HG02943 (cell line): ENCODE results near the gene SLC9B2.
A peak's percentile ranks its signal among the peaks of the same experiment; 100 is the strongest.

Experiments used
- ATAC-seq: cut with Tn5 transposase; IDR thresholded peaks from one replicate; pipeline ENCODE4 v1.9.1; 2021; ENCODE audit warnings: mild to moderate bottlenecking, low read depth, moderate library complexity; ENCODE audit not compliant: unreplicated experiment

Gene SLC9B2

DNA sequence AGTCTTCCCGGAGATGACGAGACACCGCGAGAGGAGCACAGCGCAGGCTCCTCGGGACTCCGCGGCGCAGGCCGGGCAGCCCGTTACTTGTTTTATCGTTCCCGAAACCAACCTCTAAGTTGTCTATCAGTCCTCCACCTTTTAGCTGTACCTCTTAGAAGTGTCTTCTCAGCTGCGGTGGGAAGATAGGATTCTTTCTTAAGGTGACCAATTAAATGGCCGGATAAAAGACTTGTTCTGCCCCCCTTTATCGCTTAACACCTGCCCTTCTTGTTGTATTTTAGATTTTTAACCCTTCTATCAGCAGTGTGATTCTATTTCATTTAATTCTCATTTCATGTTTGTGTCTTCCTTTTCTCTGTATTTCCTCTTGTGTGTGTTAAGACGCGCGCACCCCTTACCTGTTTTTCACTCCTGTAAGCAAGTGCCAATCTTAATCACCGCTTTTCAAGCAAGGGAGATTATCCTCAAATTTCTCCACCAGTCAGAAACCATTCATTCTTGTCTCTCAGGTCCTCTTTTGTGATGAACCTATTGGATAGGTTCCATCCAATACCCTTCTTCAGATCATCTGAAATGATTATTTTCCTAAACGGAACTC lies at the start of gene SLC9B2:
TSS of gene SLC9B2 (minus strand) at position 15 of the 601 bp plus-strand sequence. CDS start 9,211 bp downstream, outside the sequence.
- peak; percentile 46 for ATAC-seq

DNA sequence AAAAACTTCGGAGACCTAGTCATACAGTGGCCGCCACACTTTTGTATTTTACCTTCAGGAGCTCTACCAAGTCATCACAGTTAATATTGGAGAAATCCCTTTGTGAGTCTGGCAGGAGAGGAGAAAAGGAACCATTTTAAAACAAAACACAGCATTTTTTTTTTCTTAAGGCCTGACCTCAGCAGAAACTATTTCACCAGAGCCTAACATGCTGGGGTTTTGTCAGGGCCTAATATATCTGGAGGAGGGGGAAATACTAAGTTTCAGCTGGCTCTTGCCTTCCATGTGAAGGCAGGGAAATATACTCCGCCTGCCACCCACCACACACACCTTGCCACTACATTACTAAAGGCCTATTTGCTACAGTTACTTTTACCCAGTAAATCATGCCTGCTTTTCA lies 49.6 kb upstream of the SLC9B2 start:
- no peak for ATAC-seq

DNA sequence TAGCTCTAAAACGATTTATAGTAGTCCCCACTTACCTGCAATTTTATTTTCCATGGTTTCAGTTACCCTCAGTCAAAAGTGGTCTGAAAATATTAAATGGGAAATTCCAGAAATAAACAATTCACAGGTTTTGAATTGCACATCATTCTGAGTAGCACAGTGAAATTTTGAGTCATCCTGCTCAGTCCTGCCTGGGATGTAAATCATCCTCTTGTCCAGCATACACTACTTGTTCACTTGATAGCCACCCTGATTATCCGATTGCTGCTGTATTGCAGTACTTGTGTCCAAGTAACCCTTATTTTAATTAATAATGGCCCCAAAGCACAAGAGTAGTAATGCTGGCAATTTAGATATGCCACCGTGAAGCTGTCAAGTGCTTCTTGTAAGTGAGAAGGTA lies 46.6 kb upstream of the SLC9B2 start:
- ATAC-seq: no peak

- ATAC-seq: no peak
These were observed 41.6 kb upstream of the SLC9B2 start for GRCh38 chr4:103118166-103118565.

DNA sequence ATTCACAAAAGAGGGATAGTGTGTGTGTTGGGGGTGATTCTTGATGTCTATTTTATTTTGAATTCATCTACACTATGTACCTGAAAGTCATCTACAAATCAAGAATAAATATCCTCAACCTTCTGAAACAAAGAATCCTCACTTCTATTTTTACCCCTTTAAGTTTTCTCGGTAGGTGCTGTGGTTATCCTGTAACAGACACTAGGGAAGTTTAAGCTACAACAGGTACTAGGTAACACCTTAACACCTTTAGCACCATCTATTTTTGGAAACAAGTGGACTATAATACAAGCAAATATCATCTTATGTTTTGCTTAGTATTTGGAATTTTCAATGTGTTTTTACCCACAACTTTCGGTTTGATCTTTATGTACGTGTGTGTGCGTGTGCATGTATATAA lies 35.0 kb upstream of the SLC9B2 start:
- no peak for ATAC-seq

GRCh38 chr4:103108542-103108941 lies 32.0 kb upstream of the SLC9B2 start:
- ATAC-seq: no peak

DNA sequence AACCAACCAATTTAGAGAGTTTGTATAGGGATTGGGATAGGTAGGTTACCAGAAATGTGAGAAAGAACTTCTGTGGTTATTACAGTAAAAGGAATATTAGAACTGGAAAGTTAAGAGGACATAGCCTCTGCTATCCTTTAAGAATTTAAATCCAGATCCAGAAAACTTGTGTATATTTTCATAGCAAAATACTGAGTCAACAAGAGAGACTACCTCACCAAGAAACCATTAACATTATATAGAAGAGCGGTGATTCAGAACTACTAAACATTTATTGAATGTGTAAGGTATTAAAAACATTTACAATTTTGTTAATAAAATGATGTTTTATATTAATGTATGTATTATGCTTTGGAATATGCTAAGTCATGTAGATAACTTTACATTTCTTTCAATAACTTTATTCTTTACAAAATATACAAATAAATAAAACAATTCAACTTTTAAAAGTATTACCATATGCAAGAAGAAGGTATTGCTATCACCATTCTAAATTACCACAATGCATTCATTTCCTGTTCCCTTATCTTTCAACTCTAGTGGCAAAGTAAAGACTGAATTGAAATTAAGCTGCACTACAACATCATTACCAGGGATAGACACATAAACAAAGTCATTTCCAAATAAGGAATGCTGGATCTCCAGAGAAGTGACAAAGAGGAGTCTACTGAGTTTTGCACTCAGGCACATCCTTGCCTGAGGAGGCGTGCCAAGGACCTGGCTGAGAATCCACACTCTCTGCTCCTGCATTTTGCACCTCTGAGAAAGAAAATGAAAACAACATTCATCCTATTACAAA lies 29.2 kb upstream of the SLC9B2 start:
- ATAC-seq: no peak

DNA sequence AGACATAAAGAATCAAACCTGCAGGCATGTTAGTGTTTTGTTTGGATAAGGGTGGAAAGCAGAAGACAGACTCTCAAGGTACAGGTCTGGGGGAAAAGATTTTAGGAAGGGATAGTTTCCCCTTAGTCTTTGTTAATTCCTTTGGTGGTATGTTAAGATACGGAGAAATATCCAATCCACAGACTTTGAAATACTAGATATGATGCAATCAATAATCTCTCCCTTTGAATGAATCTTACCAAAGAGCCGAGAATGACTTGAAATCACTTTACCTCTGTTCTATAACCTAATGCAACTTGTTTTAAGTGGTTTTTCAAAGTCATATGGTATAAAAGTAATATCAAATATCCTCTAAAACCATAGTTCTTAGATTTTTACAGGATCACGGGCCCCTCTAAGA lies 28.3 kb upstream of the SLC9B2 start:
- ATAC-seq: no peak

DNA sequence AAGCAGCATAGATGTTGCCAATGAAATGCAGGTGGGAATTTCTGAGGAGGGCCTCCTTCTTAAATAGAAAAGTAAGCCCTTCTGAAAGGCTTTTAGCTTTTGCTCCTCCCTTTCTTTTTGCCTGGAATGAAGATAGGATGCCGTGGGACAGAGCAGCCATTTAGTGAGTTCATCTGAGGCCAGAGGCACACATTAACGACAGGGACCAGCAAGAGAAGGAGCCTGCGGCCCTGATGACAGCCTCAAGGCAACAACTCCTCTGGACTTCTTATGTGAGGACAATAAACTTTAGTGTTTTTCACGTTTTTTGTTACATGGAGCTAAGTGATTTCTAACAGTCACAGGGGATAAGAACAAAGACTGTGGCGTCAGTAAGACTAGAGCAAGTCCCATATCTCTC lies 24.1 kb upstream of the SLC9B2 start:
- ATAC-seq: no peak

DNA sequence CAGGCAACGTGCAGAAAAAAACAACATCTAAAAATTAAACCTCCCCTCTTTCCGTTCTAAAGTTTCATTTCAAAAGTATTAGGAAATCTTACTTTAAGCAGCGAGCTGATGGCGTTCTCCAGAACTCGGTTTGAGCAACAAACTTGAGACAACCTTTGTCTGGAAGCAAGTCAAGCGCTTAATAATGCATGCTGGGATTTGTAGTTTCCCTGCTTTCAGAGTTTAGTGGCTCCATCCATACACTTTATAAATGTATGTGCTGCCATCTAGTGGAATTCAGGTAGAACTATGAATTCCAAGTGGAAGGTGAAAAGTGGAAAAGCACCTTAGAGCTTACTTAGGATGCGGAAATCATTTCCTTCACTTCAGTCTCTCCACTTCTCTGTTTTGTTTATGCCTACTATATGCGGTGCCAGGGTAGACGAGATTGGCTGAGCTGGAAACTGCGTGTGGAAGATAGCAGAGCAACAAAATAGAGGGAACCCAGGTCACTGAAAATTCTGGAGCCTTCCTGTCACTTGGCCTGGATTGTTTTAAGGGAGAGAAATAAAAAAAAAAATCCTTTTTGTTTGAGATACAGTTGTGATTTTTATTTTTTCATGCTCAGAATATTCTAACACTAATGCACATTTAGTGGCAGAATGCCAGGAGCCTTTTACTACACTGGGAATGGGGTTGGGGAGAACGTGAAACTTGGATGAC lies 23.3 kb upstream of the SLC9B2 start, which contains the start of gene BDH2:
TSS of gene BDH2 (minus strand) at position 144 of the 702 bp plus-strand sequence. CDS start 3,580 bp downstream, outside the sequence.
- peak; percentile 96 for ATAC-seq

GRCh38 chr4:103098756-103099440 lies 22.3 kb upstream of the SLC9B2 start:
- ATAC-seq: no peak

- ATAC-seq: no peak
These were observed 21.8 kb upstream of the SLC9B2 start for GRCh38 chr4:103098341-103098740.

DNA sequence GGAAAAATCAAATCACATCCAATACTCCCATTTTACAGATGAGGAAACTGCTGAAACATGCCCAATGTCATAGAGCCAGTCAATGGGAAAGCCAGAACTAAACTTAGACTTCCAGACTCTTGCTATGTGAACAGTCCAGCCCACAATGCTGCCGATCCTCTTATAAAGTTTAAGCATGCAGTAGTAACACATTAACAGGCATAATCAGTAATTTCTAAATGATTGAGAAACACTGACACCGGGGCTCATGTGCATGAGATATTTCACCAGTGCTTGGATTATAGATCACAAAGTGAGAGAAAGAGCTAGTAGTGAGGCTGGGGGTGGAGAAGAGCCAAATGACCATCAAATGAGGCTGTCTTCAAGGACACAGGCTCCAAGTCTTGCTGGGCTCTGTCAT lies 20.6 kb upstream of the SLC9B2 start:
- no peak for ATAC-seq

- no peak for ATAC-seq
These were observed 18.5 kb upstream of the SLC9B2 start for GRCh38 chr4:103095080-103095479.

GRCh38 chr4:103092245-103092644 lies 15.7 kb upstream of the SLC9B2 start:
- ATAC-seq: no peak

DNA sequence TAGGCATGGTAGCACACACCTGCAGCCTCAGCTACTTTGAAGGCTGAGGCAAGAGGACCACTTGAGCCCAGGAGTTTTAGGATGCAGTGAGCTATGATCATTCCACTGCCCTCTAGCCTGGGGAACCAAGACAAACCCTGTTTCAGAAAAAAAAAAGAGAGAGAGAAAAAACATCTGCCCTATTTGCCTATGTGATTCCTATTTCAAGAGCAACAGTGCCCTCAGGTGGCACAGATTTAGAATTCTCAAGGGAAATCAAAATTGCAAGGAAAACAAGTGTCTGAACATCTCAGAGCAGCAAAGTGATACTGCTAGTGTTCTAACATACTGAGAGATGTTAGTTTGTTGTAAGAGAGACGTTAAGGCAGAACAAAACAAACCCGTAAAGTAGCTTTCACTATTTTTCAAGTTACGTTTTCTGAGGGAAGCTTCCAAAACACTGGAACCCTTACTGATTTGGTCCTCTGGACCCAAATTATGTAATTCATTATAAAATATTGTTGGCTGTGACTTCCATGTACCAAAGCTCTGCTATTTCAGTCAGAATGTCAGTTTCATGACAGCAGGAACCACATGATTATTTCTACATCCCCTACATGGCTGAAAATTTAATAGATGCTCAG lies 15.2 kb upstream of the SLC9B2 start:
- no peak for ATAC-seq

- ATAC-seq: no peak
These were observed 12.9 kb upstream of the SLC9B2 start for GRCh38 chr4:103089481-103089880.

DNA sequence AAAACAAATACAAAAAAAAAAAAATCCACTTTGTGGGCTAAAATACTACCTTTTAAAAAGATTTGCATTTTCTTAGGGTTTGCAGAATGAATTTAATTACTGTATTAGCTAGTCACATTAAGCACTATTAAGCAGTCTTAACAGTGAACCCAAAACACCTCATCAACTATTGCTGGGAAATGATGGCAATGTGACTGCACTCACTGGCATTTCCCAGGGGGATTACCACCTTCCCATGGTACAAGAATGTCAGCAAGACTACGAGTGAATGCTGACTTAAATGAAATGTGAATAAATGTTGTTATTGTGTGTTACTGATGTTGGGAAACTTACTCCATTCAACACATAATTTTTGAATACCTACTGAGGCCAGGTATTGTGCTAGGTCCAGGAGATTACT lies 10.0 kb upstream of the SLC9B2 start:
- ATAC-seq: no peak

DNA sequence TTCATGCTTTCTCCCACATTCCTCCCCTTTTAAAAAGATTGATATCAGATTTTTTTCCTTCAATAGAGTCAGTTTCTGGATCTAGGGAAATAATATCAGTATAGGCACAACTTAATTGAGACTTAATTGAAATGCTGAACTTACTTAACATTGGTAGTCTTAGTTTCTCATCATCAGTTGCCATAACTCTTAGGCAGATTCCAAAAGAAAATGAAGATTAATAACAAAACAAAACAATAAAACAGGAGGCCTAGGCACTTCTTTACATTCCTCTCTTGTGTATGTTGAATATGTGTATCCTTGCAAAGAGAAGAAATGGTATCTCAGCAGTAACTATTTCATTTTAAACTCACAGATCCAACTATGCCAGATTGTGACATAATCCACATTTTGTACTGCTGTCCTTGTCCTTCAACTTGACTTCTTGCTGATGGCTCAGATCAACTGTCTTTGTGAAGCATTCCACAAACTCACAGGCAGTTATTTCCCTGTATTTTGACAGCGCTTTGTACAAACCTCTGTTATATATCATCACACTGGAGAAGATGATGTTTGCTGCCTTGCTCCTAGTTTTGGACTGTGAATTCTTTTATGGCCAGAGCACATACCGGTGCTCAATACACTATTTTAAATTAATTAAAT lies 9.1 kb upstream of the SLC9B2 start:
- no peak for ATAC-seq

DNA sequence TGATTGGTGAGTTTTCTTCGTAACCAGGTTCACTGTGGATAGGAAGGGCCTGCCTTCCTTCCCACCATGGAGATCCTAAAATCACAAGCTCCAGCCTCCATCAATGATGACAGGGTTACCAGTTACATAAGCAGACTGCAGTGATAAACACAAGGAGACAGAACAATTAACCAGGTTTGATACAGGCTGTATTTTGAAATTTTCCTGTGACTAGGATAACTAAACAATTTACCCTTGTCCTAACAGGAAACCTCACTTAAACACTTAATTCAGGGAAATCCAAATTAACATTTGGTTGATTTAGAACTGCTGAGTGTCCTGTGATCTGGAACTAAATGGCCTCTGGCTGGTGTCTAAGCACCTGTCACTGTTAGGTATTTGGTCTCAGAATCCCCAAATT lies 3.1 kb upstream of the SLC9B2 start:
- ATAC-seq: no peak
